HepG2 (cell line): ENCODE results near the gene TC2N. TPM values are rescaled to one million over a fixed set of nuclear protein-coding genes. Genes with fewer than 3 reads are reported as not detected.

Experiments
- ATAC-seq: fragments of 200-7000 bp; cut with Tn5 transposase; 3 replicates; pipeline ENCODE4 v1.9.1; 2020; ENCODE audit warnings: mild to moderate bottlenecking, moderate library complexity
- BruUV-seq: library from RNA; stranded (reverse); fragments of 400-500 nt; replicated peaks from 2 replicates; lab custom pipeline; 2021; lab: Mats Ljungman, UMichigan
- CTCF ChIA-PET: fragments of 300-600 bp; formaldehyde crosslinking; extraction: SDS; loops from one replicate; lab custom pipeline; 2021; ENCODE audit warnings: low total read pairs, inconsistent platforms, low intra/inter-chr PET ratio; lab: Yijun Ruan, JAX
- POLR2A ChIA-PET: fragments of 350-600 bp; sonication (Branson Sonifier 250); formaldehyde crosslinking; loops from one replicate; lab custom pipeline; 2020; ENCODE audit warnings: antibody characterized with exemption, inconsistent platforms; lab: Yijun Ruan, JAX
- DNase-seq: peaks from one replicate; pipeline ENCODE4 v3.0.0-alpha.2; 2015; ENCODE audit warnings: low spot score
- FAIRE-seq: peaks from 3 replicates; lab custom pipeline; 2011; peaks lifted over from hg19 to GRCh38; lab: Jason Lieb, UNC
- H2AFZ ChIP-seq: one replicate; pipeline ENCODE4 v1.6.1; 2011; ENCODE audit warnings: low read length, inconsistent platforms
- H3K27ac ChIP-seq: fragments of 300-600 bp; 3 replicates; pipeline ENCODE4 v1.8.0; 2011; ENCODE audit warnings: mixed run types, mild to moderate bottlenecking, mixed read lengths, low read length, inconsistent platforms; ENCODE audit not compliant: insufficient read depth; ENCODE audit errors: extremely low read length
- H3K27me3 ChIP-seq, 2 experiments: fragments of 200-600 bp in 1 of 2; 2 replicates in 1 of 2; 3 replicates in 1 of 2; pipeline versions ENCODE4 v1.6.0 to v1.8.0; 2011; ENCODE audit warnings: low read length in 2 of 2, mild to moderate bottlenecking in 2 of 2, moderate library complexity in 2 of 2, inconsistent platforms in 1 of 2; ENCODE audit not compliant: insufficient read depth in 2 of 2, control insufficient read depth in 1 of 2
- H3K36me3 ChIP-seq, 2 experiments: fragments of 200-600 bp in 1 of 2; replicated peaks in 1 of 2; 2 replicates in 1 of 2; 3 replicates in 1 of 2; pipeline versions ENCODE4 v1.5.1 to v1.8.0; 2011; ENCODE audit warnings: low read length in 2 of 2, inconsistent platforms in 1 of 2; ENCODE audit not compliant: insufficient read depth in 2 of 2, control insufficient read depth in 1 of 2
- H3K4me1 ChIP-seq: 2 replicates; pipeline ENCODE4 v1.5.1; 2012; ENCODE audit warnings: low read length, inconsistent platforms; ENCODE audit not compliant: insufficient read depth
- H3K4me2 ChIP-seq: 2 replicates; pipeline ENCODE4 v1.6.0; 2011; ENCODE audit warnings: low read depth, low read length, inconsistent platforms
- H3K4me3 ChIP-seq, 3 experiments: fragments of 200-600 bp in 1 of 3; sonication (generic), shearing (Covaris generic) in 1 of 3; replicated peaks in 1 of 3; 2 replicates each; pipeline ENCODE4 v1.5.1; 2011 to 2016; ENCODE audit warnings: low read length in 3 of 3, inconsistent platforms in 2 of 3, low read depth in 2 of 3, mild to moderate bottlenecking in 2 of 3, control low read depth in 1 of 3, mixed read lengths in 1 of 3; ENCODE audit not compliant: insufficient read depth in 1 of 3
- H3K79me2 ChIP-seq: one replicate; pipeline ENCODE4 v1.6.1; 2011; ENCODE audit warnings: low read length, inconsistent platforms; ENCODE audit not compliant: insufficient read depth
- H3K9ac ChIP-seq: 2 replicates; pipeline ENCODE4 v1.6.0; 2011; ENCODE audit warnings: mild to moderate bottlenecking, low read depth, low read length, inconsistent platforms; ENCODE audit not compliant: insufficient read depth
- H3K9me3 ChIP-seq: 2 replicates; pipeline ENCODE4 v1.5.1; 2012; ENCODE audit warnings: mild to moderate bottlenecking, low read length
- H4K20me1 ChIP-seq: 2 replicates; pipeline ENCODE4 v1.6.0; 2011; ENCODE audit warnings: inconsistent platforms, mild to moderate bottlenecking, low read length, moderate library complexity; ENCODE audit not compliant: insufficient read depth
- CBX2 ChIP-seq, 2 experiments: fragments of 200-600 bp in 1 of 2; sonication (generic); formaldehyde crosslinking in 1 of 2; IDR thresholded peaks; 2 replicates each; pipeline versions ENCODE4 v1.7.0 to v1.8.1; 2018 to 2022; ENCODE audit warnings: low read depth in 2 of 2, low read length in 1 of 2, mild to moderate bottlenecking in 1 of 2, missing genetic modification reagents in 1 of 2
- ETV5 ChIP-seq: IDR thresholded peaks from 2 replicates; pipeline ENCODE4 v1.6.1; 2018; ENCODE audit warnings: missing biosample characterization, missing genetic modification reagents, inconsistent platforms, borderline replicate concordance
- FOSL2 ChIP-seq: sonication (generic); formaldehyde crosslinking; IDR thresholded peaks from 2 replicates; pipeline ENCODE4 v1.4.0; 2020; ENCODE audit warnings: missing genetic modification reagents
- FOXC1 ChIP-seq: sonication (generic); formaldehyde crosslinking; IDR thresholded peaks from 2 replicates; pipeline ENCODE4 v1.8.0; 2022; ENCODE audit warnings: mild to moderate bottlenecking, missing genetic modification reagents, borderline replicate concordance
- HNRNPUL1 ChIP-seq: fragments of 200-400 bp; formaldehyde crosslinking; IDR thresholded peaks from 2 replicates; pipeline ENCODE4 v1.6.1; 2017; ENCODE audit warnings: low read depth, mild to moderate bottlenecking, low read length, moderate library complexity
- JDP2 ChIP-seq: sonication (generic); formaldehyde crosslinking; IDR thresholded peaks from 2 replicates; pipeline ENCODE4 v1.8.1; 2022; ENCODE audit warnings: missing genetic modification reagents, borderline replicate concordance
- KDM2A ChIP-seq: sonication (generic); formaldehyde crosslinking; IDR thresholded peaks from 2 replicates; pipeline ENCODE4 v1.4.0; 2020; ENCODE audit warnings: low read depth, missing genetic modification reagents, borderline replicate concordance
- PITX1 ChIP-seq: sonication (generic); formaldehyde crosslinking; IDR thresholded peaks from 2 replicates; pipeline ENCODE4 v1.5.1; 2020; ENCODE audit warnings: mild to moderate bottlenecking, missing genetic modification reagents
- TAF1 ChIP-seq: sonication (generic); formaldehyde crosslinking; IDR thresholded peaks from 2 replicates; pipeline ENCODE4 v1.4.0; 2020; ENCODE audit warnings: missing genetic modification reagents
- TAF15 ChIP-seq: fragments of 200-400 bp; formaldehyde crosslinking; IDR thresholded peaks from one replicate; pipeline ENCODE4 v1.6.1; 2018; ENCODE audit warnings: mild to moderate bottlenecking, low read depth, low read length; ENCODE audit not compliant: poor library complexity, severe bottlenecking
- ZBTB7A ChIP-seq: sonication (generic); formaldehyde crosslinking; IDR thresholded peaks from 2 replicates; pipeline ENCODE4 v1.8.0; 2022; ENCODE audit warnings: mild to moderate bottlenecking, missing genetic modification reagents
- ZNF274 ChIP-seq: sonication (generic); formaldehyde crosslinking; IDR thresholded peaks from 2 replicates; pipeline ENCODE4 v1.5.1; 2020; ENCODE audit warnings: mild to moderate bottlenecking, missing genetic modification reagents
- ZNF484 ChIP-seq: sonication (generic); formaldehyde crosslinking; IDR thresholded peaks from 2 replicates; pipeline ENCODE4 v1.5.1; 2020; ENCODE audit warnings: mild to moderate bottlenecking, low read depth, missing genetic modification reagents, borderline replicate concordance
- ZNF567 ChIP-seq: sonication (generic); formaldehyde crosslinking; IDR thresholded peaks from 2 replicates; pipeline ENCODE4 v1.8.1; 2023; ENCODE audit warnings: mild to moderate bottlenecking, missing genetic modification reagents, borderline replicate concordance
- ZNF850 ChIP-seq: sonication (generic); formaldehyde crosslinking; conservative IDR thresholded peaks from 2 replicates; pipeline ENCODE4 v1.9.0; 2021; ENCODE audit warnings: mild to moderate bottlenecking, missing genetic modification reagents
- WGBS: methylation state at CpG from one replicate; pipeline ENCODE4 v1.1.6; 2017; ENCODE audit warnings: low lambda C conversion rate; 5-methylcytosine and 5-hydroxymethylcytosine counted together
- in situ Hi-C: cut with HindIII; loops from 2 replicates; pipeline ENCODE4 v1.10.0; 2017; ENCODE audit warnings: low pct_unique_long_range_greater_than_20kb; ENCODE audit not compliant: extremely low pct_ligation_motif_present
- intact Hi-C: fragments of 100-400 bp; cut with micrococcal nuclease; formaldehyde crosslinking; loops from one replicate; pipeline ENCODE4 v1.10.0; 2022; ENCODE audit not compliant: unreplicated experiment
- polyA plus RNA-seq, 8 experiments: library from polyadenylated mRNA; depleted of rRNA in 3 of 8; stranded (reverse) in 7 of 8; unstranded in 1 of 8; fragments of >200 nt; fragmentation: Illumina TruSeq in 4 of 8; extraction: Trizol in 4 of 8; gene quantifications; 2 replicates each; pipeline versions ENCODE4 v1.2.1 to v1.2.3, GENCODE V29; 2011 to 2016; ENCODE audit warnings: low read depth in 4 of 8, missing spikeins in 1 of 8, mixed read lengths in 1 of 8; ENCODE audit not compliant: insufficient read depth in 1 of 8
- total RNA-seq, 5 experiments: library from RNA; depleted of rRNA; stranded (reverse); fragments of >200 nt; fragmentation: Illumina TruSeq; extraction: Trizol; gene quantifications; 2 replicates each; pipeline ENCODE4 v1.2.3, GENCODE V29; 2016; ENCODE audit warnings: low read depth in 1 of 5
- TF ChIP-seq, protein P1 (sequence below): sonication (generic); formaldehyde crosslinking; IDR thresholded peaks from 2 replicates; pipeline ENCODE4 v1.8.0; 2022; ENCODE audit warnings: mild to moderate bottlenecking, missing genetic modification reagents, moderate library complexity
- TF ChIP-seq, protein P2 (sequence below): IDR thresholded peaks from 2 replicates; pipeline ENCODE4 v1.6.1; 2016; ENCODE audit warnings: low read depth
- TF ChIP-seq, protein P3 (sequence below): conservative IDR thresholded peaks from 2 replicates; pipeline ENCODE4 v1.6.1; 2018; ENCODE audit warnings: missing genetic modification reagents
- TF ChIP-seq, protein P4 (sequence below): sonication (generic); formaldehyde crosslinking; IDR thresholded peaks from 2 replicates; pipeline ENCODE4; 2020; ENCODE audit warnings: missing genetic modification reagents, mild to moderate bottlenecking, borderline replicate concordance

Gene TC2N
- total and polyA plus RNA-seq, 2 of the 13 experiments (the other 11 are each of a cell fraction or from before 2014, with no cell fraction given): 0.03 TPM; not detected in 1

DNA sequence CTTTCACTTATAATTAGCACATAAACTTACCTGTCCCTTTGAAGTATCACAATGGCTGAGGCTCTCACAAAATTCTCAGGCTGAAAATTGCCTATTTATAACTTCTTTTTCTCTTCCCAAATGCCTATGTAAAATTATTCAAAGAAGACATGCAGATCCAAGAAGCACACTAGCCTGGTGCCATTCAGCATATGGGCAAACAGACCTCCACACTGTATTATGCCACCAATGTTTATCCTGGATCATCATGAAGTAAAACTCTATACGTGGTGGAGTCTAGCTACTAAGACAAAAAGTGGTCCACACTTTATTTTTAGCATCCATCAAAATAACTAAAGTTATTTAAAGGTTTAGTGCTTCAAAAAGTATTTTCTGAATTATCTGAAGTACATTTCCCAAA is 15.8 kb downstream of the TC2N start:
- POLR2A ChIA-PET: no interaction called here
- FAIRE-seq: no peak
- H3K9ac ChIP-seq: no peak overlapping the region
- H3K9me3 ChIP-seq: no peaks in the 10 kb centered on the region
- H2AFZ ChIP-seq: no peak overlapping the region
- H4K20me1 ChIP-seq: no peaks in the 10 kb centered on the region
- intact Hi-C loops: no loop called here
- H3K27ac ChIP-seq: no peak overlapping the region
- CTCF ChIA-PET: no interaction called here
- no peak for ATAC-seq
- H3K4me2 ChIP-seq: no peak overlapping the region
- peaks cover 0 to 6% of the 10 kb centered on the region in 2 experiments; a peak in 2 of 5 replicates for H3K27me3 ChIP-seq
- BruUV-seq: no TSS peak
- TF ChIP-seq PITX1 (CRISPR knock-in tag) (no peak), HNRNPUL1 (no peak), ETV5 (CRISPR knock-in tag) (no peak), ZNF850 (no peak), CBX2 (IDR thresholded peaks at IDR 0.05; ENCODE audit: low read depth, low read length) (no peak), CBX2 (CRISPR knock-in tag; IDR thresholded peaks at IDR 0.05; ENCODE audit: low read depth) (no peak), KDM2A (CRISPR knock-in tag) (no peak), ZNF567 (CRISPR knock-in tag) (no peak), TAF15 (no peak), TAF1 (no peak), ZNF274 (no peak), FOSL2 (CRISPR knock-in tag) (no peak), ZBTB7A (no peak), JDP2 (CRISPR knock-in tag) (no peak), ZNF484 (no peak), FOXC1 (CRISPR knock-in tag) (no peak)
- TF ChIP-seq, protein P1, sequence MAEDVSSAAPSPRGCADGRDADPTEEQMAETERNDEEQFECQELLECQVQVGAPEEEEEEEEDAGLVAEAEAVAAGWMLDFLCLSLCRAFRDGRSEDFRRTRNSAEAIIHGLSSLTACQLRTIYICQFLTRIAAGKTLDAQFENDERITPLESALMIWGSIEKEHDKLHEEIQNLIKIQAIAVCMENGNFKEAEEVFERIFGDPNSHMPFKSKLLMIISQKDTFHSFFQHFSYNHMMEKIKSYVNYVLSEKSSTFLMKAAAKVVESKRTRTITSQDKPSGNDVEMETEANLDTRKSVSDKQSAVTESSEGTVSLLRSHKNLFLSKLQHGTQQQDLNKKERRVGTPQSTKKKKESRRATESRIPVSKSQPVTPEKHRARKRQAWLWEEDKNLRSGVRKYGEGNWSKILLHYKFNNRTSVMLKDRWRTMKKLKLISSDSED (CRISPR knock-in tag): no peak
- TF ChIP-seq, protein P2, sequence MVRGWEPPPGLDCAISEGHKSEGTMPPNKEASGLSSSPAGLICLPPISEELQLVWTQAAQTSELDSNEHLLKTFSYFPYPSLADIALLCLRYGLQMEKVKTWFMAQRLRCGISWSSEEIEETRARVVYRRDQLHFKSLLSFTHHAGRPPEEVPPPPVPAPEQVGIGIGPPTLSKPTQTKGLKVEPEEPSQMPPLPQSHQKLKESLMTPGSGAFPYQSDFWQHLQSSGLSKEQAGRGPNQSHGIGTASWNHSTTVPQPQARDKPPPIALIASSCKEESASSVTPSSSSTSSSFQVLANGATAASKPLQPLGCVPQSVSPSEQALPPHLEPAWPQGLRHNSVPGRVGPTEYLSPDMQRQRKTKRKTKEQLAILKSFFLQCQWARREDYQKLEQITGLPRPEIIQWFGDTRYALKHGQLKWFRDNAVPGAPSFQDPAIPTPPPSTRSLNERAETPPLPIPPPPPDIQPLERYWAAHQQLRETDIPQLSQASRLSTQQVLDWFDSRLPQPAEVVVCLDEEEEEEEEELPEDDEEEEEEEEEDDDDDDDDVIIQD (CRISPR knock-in tag): no peak
- TF ChIP-seq, protein P3, sequence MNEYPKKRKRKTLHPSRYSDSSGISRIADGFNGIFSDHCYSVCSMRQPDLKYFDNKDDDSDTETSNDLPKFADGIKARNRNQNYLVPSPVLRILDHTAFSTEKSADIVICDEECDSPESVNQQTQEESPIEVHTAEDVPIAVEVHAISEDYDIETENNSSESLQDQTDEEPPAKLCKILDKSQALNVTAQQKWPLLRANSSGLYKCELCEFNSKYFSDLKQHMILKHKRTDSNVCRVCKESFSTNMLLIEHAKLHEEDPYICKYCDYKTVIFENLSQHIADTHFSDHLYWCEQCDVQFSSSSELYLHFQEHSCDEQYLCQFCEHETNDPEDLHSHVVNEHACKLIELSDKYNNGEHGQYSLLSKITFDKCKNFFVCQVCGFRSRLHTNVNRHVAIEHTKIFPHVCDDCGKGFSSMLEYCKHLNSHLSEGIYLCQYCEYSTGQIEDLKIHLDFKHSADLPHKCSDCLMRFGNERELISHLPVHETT (CRISPR knock-in tag): no peak
- TF ChIP-seq, protein P4, sequence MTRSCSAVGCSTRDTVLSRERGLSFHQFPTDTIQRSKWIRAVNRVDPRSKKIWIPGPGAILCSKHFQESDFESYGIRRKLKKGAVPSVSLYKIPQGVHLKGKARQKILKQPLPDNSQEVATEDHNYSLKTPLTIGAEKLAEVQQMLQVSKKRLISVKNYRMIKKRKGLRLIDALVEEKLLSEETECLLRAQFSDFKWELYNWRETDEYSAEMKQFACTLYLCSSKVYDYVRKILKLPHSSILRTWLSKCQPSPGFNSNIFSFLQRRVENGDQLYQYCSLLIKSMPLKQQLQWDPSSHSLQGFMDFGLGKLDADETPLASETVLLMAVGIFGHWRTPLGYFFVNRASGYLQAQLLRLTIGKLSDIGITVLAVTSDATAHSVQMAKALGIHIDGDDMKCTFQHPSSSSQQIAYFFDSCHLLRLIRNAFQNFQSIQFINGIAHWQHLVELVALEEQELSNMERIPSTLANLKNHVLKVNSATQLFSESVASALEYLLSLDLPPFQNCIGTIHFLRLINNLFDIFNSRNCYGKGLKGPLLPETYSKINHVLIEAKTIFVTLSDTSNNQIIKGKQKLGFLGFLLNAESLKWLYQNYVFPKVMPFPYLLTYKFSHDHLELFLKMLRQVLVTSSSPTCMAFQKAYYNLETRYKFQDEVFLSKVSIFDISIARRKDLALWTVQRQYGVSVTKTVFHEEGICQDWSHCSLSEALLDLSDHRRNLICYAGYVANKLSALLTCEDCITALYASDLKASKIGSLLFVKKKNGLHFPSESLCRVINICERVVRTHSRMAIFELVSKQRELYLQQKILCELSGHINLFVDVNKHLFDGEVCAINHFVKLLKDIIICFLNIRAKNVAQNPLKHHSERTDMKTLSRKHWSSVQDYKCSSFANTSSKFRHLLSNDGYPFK (CRISPR knock-in tag): no peak
- DNase-seq: no peak
- WGBS: 4% methylated on average over 1 of the region's 1 CpG
- H3K4me1 ChIP-seq: no peaks in the 10 kb centered on the region
- in situ Hi-C loops: no loop called here
- H3K36me3 ChIP-seq: no peaks in the 10 kb centered on the region
- H3K79me2 ChIP-seq: no peaks in the 10 kb centered on the region
- H3K4me3 ChIP-seq: no peak overlapping the region
